ENCODE measurements around the gene C2orf49.

C2orf49 gene

DNA sequence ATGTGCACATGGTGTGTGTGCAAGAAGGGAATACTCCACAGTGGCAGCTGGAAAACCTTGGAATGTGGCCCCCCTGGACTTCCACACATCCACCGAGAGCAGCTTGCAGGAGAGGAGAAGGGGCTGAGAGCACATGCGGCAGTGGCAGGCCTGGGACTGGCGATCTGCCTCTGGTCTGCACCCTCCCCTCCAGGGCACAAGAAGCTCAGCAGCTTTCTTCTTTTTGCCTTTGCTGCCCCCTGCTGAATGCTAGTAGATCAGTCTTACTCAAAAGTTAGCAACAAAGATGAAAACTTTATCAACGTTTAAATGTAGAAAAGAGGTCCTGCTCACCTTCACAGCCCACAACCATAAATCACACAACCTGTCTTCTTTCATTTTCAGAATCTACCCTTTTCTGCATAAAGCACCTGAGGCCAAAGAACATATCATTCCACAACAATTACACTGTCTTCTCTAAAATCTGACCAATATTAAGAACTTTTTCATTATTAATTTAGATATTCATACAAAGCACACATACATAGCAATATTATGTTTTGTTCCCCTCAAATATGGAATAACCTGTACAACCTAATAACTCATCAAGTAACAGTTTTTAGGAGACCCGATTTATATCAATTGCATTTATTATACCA, 42.4 kb upstream of the C2orf49 start:
- DNase-seq (ENCODE audit: low read depth): peak; percentile 76
- TF ChIP-seq, protein P1, sequence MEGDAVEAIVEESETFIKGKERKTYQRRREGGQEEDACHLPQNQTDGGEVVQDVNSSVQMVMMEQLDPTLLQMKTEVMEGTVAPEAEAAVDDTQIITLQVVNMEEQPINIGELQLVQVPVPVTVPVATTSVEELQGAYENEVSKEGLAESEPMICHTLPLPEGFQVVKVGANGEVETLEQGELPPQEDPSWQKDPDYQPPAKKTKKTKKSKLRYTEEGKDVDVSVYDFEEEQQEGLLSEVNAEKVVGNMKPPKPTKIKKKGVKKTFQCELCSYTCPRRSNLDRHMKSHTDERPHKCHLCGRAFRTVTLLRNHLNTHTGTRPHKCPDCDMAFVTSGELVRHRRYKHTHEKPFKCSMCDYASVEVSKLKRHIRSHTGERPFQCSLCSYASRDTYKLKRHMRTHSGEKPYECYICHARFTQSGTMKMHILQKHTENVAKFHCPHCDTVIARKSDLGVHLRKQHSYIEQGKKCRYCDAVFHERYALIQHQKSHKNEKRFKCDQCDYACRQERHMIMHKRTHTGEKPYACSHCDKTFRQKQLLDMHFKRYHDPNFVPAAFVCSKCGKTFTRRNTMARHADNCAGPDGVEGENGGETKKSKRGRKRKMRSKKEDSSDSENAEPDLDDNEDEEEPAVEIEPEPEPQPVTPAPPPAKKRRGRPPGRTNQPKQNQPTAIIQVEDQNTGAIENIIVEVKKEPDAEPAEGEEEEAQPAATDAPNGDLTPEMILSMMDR (conservative IDR thresholded peaks at IDR 0.05; ENCODE audit: control insufficient read depth, insufficient read depth, low read depth, low read length): peak; percentile 67
- no peak overlapping the region for H3K4me3 ChIP-seq (ENCODE audit: control insufficient read depth, low read depth, low read length)

DNA sequence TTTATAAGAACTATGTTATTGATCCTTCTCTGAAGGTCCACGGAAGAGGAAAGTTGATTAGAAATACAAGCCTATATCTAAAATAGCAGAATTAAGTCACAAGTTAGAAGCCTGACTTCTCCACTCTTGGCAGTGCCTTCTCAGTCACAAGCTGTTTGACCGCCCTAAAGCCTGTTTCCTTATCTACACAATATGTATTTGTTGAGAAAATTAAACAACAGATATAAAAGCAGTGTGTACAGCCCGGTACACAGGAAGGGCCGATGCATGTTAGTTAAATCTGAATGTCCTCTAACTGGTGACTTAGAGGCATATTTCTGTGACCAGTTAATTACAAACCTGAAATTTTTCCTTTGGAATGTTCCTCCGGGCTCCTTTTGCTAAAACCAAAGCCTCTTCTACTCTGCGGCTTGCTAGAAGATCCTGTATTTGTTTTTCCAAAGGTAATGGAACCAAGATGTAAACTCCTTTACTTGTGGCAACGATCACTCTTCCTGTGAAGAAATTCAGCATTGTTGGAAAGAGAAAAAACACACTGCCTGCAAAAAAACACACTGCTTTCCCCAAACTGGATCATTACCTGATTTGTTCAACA, 41.2 kb upstream of the C2orf49 start:
- no peak for DNase-seq (ENCODE audit: low read depth)
- TF ChIP-seq, protein P1 (conservative IDR thresholded peaks at IDR 0.05; ENCODE audit: control insufficient read depth, insufficient read depth, low read depth, low read length): no peak
- no peak overlapping the region for H3K4me3 ChIP-seq (ENCODE audit: control insufficient read depth, low read depth, low read length)

DNA sequence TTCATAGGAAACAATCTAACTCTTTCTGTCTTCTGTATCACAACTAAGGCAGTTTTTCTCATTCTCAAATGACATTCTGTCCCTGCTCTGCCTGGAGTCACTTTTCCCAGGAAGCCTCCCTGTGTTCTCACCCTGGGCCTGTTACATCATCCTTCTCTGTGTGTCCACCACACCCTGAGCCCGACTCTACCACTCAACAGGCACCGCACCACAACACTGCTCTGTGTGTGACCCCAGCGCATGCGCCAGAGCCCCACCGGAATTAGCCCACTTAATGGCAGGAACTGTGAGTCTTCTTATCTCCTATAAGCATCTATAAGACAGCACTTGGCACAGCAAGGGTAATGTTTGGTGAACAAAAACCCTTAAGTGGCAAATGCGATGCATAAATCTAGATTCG, 40.1 kb upstream of the C2orf49 start:
- H3K4me3 ChIP-seq (ENCODE audit: control insufficient read depth, low read depth, low read length): no peak overlapping the region
- TF ChIP-seq, protein P1 (conservative IDR thresholded peaks at IDR 0.05; ENCODE audit: control insufficient read depth, insufficient read depth, low read depth, low read length): no peak
- no peak for DNase-seq (ENCODE audit: low read depth)

DNA sequence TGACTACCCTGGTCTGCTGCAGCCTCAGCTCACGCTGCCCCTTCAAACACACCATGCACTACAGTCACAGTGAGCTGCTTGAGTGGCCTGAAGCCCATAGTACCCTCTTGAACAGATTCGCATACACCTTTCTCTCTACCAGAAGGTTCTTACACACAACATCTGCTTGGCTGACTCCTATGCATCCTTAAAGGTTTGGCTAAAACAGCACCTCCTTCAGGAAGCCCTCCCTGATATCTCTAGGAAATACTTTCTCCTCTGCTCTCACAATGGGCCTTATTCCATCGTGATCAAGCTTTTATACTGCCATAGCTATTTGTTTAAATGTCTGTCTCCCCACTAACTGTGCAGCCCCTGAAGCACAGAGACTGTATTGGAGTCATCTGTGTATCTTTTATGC, 39.3 kb upstream of the C2orf49 start:
- TF ChIP-seq, protein P1 (conservative IDR thresholded peaks at IDR 0.05; ENCODE audit: control insufficient read depth, insufficient read depth, low read depth, low read length): no peak
- no peak for DNase-seq (ENCODE audit: low read depth)
- H3K4me3 ChIP-seq (ENCODE audit: control insufficient read depth, low read depth, low read length): no peak overlapping the region

DNA sequence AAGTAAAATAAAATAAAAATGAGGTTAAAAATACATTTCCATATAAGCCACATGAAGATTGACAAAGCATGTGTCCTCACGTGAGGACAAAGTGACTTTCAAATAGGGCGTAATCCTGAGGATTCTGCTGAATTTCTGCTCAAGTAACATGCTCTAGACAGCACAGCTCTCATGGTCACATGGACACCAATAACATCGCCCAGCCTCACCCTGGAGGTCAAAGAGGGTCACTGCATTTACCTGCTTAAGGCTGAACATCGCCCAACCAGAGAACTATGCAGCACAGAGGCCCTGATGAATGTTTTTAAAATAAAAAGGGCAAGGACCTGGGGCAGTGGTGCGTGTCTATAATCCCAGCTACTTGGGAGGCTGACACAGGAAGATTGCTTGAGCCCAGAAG, 38.0 kb upstream of the C2orf49 start:
- no peak for DNase-seq (ENCODE audit: low read depth)
- TF ChIP-seq, protein P1 (conservative IDR thresholded peaks at IDR 0.05; ENCODE audit: control insufficient read depth, insufficient read depth, low read depth, low read length): no peak
- H3K4me3 ChIP-seq (ENCODE audit: control insufficient read depth, low read depth, low read length): no peak overlapping the region

DNA sequence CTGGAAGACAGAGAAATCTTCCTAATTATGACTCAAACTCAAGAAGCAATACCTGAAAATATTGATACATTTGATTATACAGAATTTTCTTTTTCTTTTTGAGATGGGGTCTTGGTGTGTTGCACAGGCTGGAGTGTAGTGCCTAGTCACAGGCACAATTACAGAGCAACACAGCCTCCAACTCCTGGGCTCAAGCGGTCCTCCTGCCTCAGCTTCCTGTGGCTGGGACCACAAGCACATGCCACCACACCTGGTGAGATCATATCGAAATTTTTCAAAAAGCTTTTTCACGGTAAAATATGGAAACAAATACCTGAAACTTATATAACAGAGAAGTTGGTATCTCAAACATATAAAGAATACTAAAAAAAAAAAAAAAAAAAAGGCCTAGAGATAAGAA, 35.7 kb upstream of the C2orf49 start:
- TF ChIP-seq, protein P1 (conservative IDR thresholded peaks at IDR 0.05; ENCODE audit: control insufficient read depth, insufficient read depth, low read depth, low read length): no peak
- no peak for DNase-seq (ENCODE audit: low read depth)
- no peak overlapping the region for H3K4me3 ChIP-seq (ENCODE audit: control insufficient read depth, low read depth, low read length)
